ENCODE data around the gene PTOV1.

GRCh38 chr19:49907745-49908446 is 56.9 kb downstream of the PTOV1 start:
- no peak for TF ChIP-seq CTCF (IDR thresholded peaks at IDR 0.05)
- TF ChIP-seq POLR2A (IDR thresholded peaks at IDR 0.05), result no peak

Data from testis (tissue), 2 donors.